Gastrocnemius medialis (tissue), 4 donors: ENCODE measurements around the gene PPP1R8. TPM values are rescaled to one million over a fixed set of nuclear protein-coding genes. Genes with fewer than 3 reads are reported as not detected.
A peak's percentile ranks its signal among the peaks of the same experiment; 100 is the strongest.

Experiments
- ATAC-seq, 2 donors: fragments of 150-250 bp; one replicate each; pipeline ENCODE4 v1.9.1; 2016
- DNase-seq, 2 donors: peaks; one replicate each; pipeline ENCODE4 v3.0.0-alpha.2; 2019
- H3K27ac ChIP-seq, 4 donors: fragments of 200-600 bp; sonication (generic); 1 replicate in 1 of 4; 2 replicates in 3 of 4; pipeline ENCODE4 v1.5.1; 2016 to 2018; ENCODE audit warnings: mild to moderate bottlenecking in 2 of 4, moderate library complexity in 1 of 4
- H3K27me3 ChIP-seq, 3 donors: fragments of 200-600 bp; sonication (generic) in 2 of 3; 1 replicate in 1 of 3; 2 replicates in 2 of 3; pipeline versions ENCODE4 v1.5.1 to v1.6.0; 2016 to 2019; ENCODE audit warnings: mild to moderate bottlenecking in 1 of 3, moderate library complexity in 1 of 3
- H3K36me3 ChIP-seq, 2 donors: fragments of 200-600 bp; sonication (generic) in 1 of 2; one replicate each; pipeline ENCODE4 v1.5.1; 2017 to 2018
- H3K4me1 ChIP-seq, 2 donors: fragments of 200-600 bp; sonication (generic) in 1 of 2; one replicate each; pipeline ENCODE4 v1.5.1; 2016 to 2017; ENCODE audit warnings: mild to moderate bottlenecking in 2 of 2
- H3K4me3 ChIP-seq, 4 donors: fragments of 200-600 bp; sonication (generic) in 3 of 4; 1 replicate in 1 of 4; 2 replicates in 3 of 4; pipeline ENCODE4 v1.5.1; 2016 to 2019; ENCODE audit warnings: mild to moderate bottlenecking in 2 of 4
- H3K9me3 ChIP-seq, 3 donors: fragments of 200-600 bp; sonication (generic) in 2 of 3; 1 replicate in 1 of 3; 2 replicates in 2 of 3; pipeline ENCODE4 v1.5.1; 2016 to 2019
- CTCF ChIP-seq, 5 experiments: fragments of 450-650 bp in 3 of 5; fragments of 200-600 bp in 2 of 5; sonication (generic) in 2 of 5; IDR thresholded peaks in 4 of 5; conservative IDR thresholded peaks in 1 of 5; 1 replicate in 4 of 5; 2 replicates in 1 of 5; pipeline ENCODE4 v1.5.1; 2016 to 2019; ENCODE audit warnings: antibody characterized with exemption in 5 of 5, mild to moderate bottlenecking in 3 of 5, moderate library complexity in 3 of 5
- POLR2A ChIP-seq, 2 donors: fragments of 450-650 bp; IDR thresholded peaks; one replicate each; pipeline ENCODE4 v1.6.1; 2017; ENCODE audit warnings: antibody characterized with exemption in 2 of 2, mild to moderate bottlenecking in 2 of 2, moderate library complexity in 2 of 2
- in situ Hi-C, 4 donors: fragments of 200-750 bp; cut with MboI; loops; one replicate each; pipeline versions ENCODE4 v1.15.0 to v1.8.0; 2017; ENCODE audit warnings: low sequenced_read_pairs in 4 of 4
- intact Hi-C: fragments of 100-400 bp; cut with DNase I; formaldehyde crosslinking; loops from one replicate; pipeline ENCODE4 v1.15.1; 2023; ENCODE audit warnings: low total_unique reads
- total RNA-seq, 4 donors: library from RNA; depleted of rRNA; stranded (reverse); fragments of >200 nt; gene quantifications; one replicate each; pipeline versions ENCODE4 v1.1.0 to v1.2.3, GENCODE V29; 2016

Gene PPP1R8
- total RNA-seq, 4 donors from 2014 or later, result 18.0 to 27.3 (median 25.0) TPM

GRCh38 chr1:27886744-27887143 is 56.2 kb downstream of the PPP1R8 start:
- no peaks in the 10 kb centered on the region for H3K9me3 ChIP-seq
- TF ChIP-seq POLR2A (IDR thresholded peaks at IDR 0.05) (no peak), CTCF (IDR thresholded peaks at IDR 0.05 in 4 of 5, conservative IDR thresholded peaks at IDR 0.05 in 1 of 5) (no peak)
- peaks cover 0 to 15% of the 10 kb centered on the region in 2 donors for H3K36me3 ChIP-seq
- DNase-seq, result no peak
- no peaks in the 10 kb centered on the region for H3K27me3 ChIP-seq
- no peaks in the 10 kb centered on the region for H3K4me1 ChIP-seq
- no peak overlapping the region for H3K4me3 ChIP-seq
- in situ Hi-C loops (no loop called here), intact Hi-C loops (no loop called here)
- H3K27ac ChIP-seq, result peak overlapping the region in 1 of 4 donors; percentile 26
- ATAC-seq, result no peak

- Histone ChIP-seq H3K36me3 (peaks cover 0 to 22% of the 10 kb centered on the region in 2 donors), H3K27ac (no peak overlapping the region), H3K9me3 (no peaks in the 10 kb centered on the region), H3K4me1 (no peaks in the 10 kb centered on the region), H3K4me3 (no peak overlapping the region), H3K27me3 (no peaks in the 10 kb centered on the region)
- TF ChIP-seq POLR2A (IDR thresholded peaks at IDR 0.05), result no peak
- TF ChIP-seq CTCF (IDR thresholded peaks at IDR 0.05 in 4 of 5, conservative IDR thresholded peaks at IDR 0.05 in 1 of 5), result no peak
- intact Hi-C loops, result no loop called here
- ATAC-seq (no peak), DNase-seq (no peak)
- in situ Hi-C loops, result no loop called here
Measured at GRCh38 chr1:27887215-27888021, 56.8 kb downstream of the PPP1R8 start.

- intact Hi-C loops, result no loop called here
- in situ Hi-C loops, result no loop called here
- H3K27ac ChIP-seq, result no peak overlapping the region
Measured at GRCh38 chr1:27889506-27889905, 58.9 kb downstream of the PPP1R8 start.

GRCh38 chr1:27891196-27891889 is 60.8 kb downstream of the PPP1R8 start:
- peak in 1 of 2 donors; percentile 28 for TF ChIP-seq POLR2A (IDR thresholded peaks at IDR 0.05)
- no peak for TF ChIP-seq CTCF (IDR thresholded peaks at IDR 0.05 in 4 of 5, conservative IDR thresholded peaks at IDR 0.05 in 1 of 5)
- Histone ChIP-seq H3K9me3 (no peaks in the 10 kb centered on the region), H3K27ac (peak overlapping the region in 2 of 4 donors; percentile 10 to 32), H3K4me1 (no peaks in the 10 kb centered on the region), H3K4me3 (no peak overlapping the region), H3K27me3 (no peaks in the 10 kb centered on the region), H3K36me3 (peaks cover 3 to 61% of the 10 kb centered on the region in 2 donors)
- ATAC-seq (peak in 1 of 2 donors; percentile 20), DNase-seq (no peak)
- intact Hi-C loops, result no loop called here
- in situ Hi-C loops, result no loop called here

More at GRCh38 chr1:27889506-27889905, 58.9 kb downstream of the PPP1R8 start:
- ATAC-seq (no peak), DNase-seq (no peak)
- H3K4me1 ChIP-seq, result no peaks in the 10 kb centered on the region
- no peak for TF ChIP-seq CTCF (IDR thresholded peaks at IDR 0.05 in 4 of 5, conservative IDR thresholded peaks at IDR 0.05 in 1 of 5)
- no peak for TF ChIP-seq POLR2A (IDR thresholded peaks at IDR 0.05)
- no peak overlapping the region for H3K4me3 ChIP-seq
- peaks cover 3 to 43% of the 10 kb centered on the region in 2 donors for H3K36me3 ChIP-seq
- H3K27me3 ChIP-seq, result no peaks in the 10 kb centered on the region
- no peaks in the 10 kb centered on the region for H3K9me3 ChIP-seq
